Esophagus muscularis mucosa (tissue), 4 donors: Measurements from ENCODE around the gene CARD9. TPM values are rescaled to one million over a fixed set of nuclear protein-coding genes. Genes with fewer than 3 reads are reported as not detected.

Experiments
- DNase-seq: peaks from one replicate; pipeline ENCODE4 v3.0.0-alpha.2; 2017; ENCODE audit errors: extremely low spot score
- H3K27ac ChIP-seq, 4 donors: fragments of 200-600 bp; sonication (generic); replicated peaks in 1 of 4; 1 replicate in 3 of 4; 2 replicates in 1 of 4; pipeline ENCODE4 v1.5.1; 2016 to 2019; ENCODE audit warnings: mild to moderate bottlenecking in 1 of 4
- H3K27me3 ChIP-seq, 4 donors: fragments of 200-600 bp; sonication (generic); one replicate each; pipeline versions ENCODE4 v1.5.1 to v1.6.0; 2016 to 2019
- H3K36me3 ChIP-seq, 4 donors: fragments of 200-600 bp; sonication (generic); one replicate each; pipeline ENCODE4 v1.5.1; 2016 to 2019
- H3K4me1 ChIP-seq, 4 donors: fragments of 200-600 bp; sonication (generic); one replicate each; pipeline ENCODE4 v1.5.1; 2016 to 2019
- H3K4me3 ChIP-seq, 4 donors: fragments of 200-600 bp; sonication (generic); 1 replicate in 2 of 4; 2 replicates in 2 of 4; pipeline ENCODE4 v1.5.1; 2016 to 2019; ENCODE audit warnings: mild to moderate bottlenecking in 4 of 4, moderate library complexity in 1 of 4
- H3K9me3 ChIP-seq, 4 donors: fragments of 200-600 bp; sonication (generic); 1 replicate in 3 of 4; 2 replicates in 1 of 4; pipeline ENCODE4 v1.5.1; 2016 to 2019
- EP300 ChIP-seq: sonication (generic); formaldehyde crosslinking; IDR thresholded peaks from one replicate; pipeline ENCODE4 v1.6.1; 2017; ENCODE audit warnings: antibody characterized with exemption
- POLR2A ChIP-seq: fragments of 450-650 bp; IDR thresholded peaks from one replicate; pipeline ENCODE4 v1.6.1; 2017; ENCODE audit warnings: antibody characterized with exemption, moderate library complexity, mild to moderate bottlenecking, low read depth
- POLR2AphosphoS5 ChIP-seq, 2 donors: sonication (generic); formaldehyde crosslinking; IDR thresholded peaks; one replicate each; pipeline ENCODE4 v1.6.1; 2017; ENCODE audit warnings: antibody characterized with exemption in 2 of 2
- WGBS: methylation state at CpG from one replicate; pipeline ENCODE4 v1.1.5; 2018; 5-methylcytosine and 5-hydroxymethylcytosine counted together
- intact Hi-C: fragments of 100-400 bp; cut with DNase I; formaldehyde crosslinking; loops from one replicate; pipeline ENCODE4 v1.15.1; 2023
- total RNA-seq, 4 donors: library from RNA; depleted of rRNA; stranded (reverse); fragments of >200 nt; gene quantifications; one replicate each; pipeline versions ENCODE4 v1.1.0 to v1.2.1, GENCODE V29; 2016
- TF ChIP-seq, protein P1 (sequence below), 3 experiments: fragments of 200-600 bp in 2 of 3; fragments of 450-650 bp in 1 of 3; sonication (generic) in 2 of 3; IDR thresholded peaks; one replicate each; pipeline ENCODE4 v1.5.1; 2017 to 2019; ENCODE audit warnings: antibody characterized with exemption in 3 of 3, mild to moderate bottlenecking in 2 of 3, moderate library complexity in 1 of 3

CARD9 gene
- total RNA-seq, 4 donors from 2014 or later: 1.2 to 4.2 (median 1.9) TPM

DNA sequence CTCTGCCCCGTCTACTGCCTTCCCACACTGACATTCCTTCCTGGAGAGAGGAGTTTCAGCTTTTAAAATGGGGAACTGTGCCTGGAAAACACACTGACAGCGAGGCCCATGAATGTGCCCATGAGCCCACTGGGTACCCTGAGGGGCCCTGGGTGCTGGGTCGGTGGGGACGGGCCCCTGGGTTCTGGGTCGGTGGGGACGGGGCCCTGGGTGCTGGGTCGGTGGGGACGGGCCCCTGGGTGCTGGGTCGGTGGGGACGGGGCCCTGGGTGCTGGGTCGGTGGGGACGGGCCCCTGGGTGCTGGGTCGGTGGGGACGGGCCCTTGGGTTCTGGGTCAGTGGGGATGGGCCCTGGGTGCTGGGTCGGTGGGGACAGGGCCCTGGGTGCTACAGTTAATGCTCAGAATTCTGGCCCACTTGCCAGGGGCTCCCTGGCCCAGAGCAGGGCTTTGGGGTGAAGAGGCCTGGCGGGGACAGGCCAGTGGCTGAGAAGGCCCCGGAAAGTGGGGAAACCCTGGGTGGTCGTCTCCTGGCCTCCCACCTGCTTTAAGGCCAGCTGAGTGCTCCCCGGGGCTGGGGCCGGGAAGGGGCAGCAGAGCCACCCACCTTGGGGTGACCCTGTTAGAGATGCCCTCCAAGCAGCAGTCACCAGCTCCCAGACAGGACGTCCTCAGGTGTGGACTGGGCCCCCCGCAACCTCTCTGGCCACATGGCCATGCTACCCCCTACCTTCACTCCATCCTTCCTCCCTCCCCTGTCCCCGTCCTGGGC is 43.6 kb downstream of the CARD9 start:
- Histone ChIP-seq H3K4me3 (no peak overlapping the region), H3K27me3 (no peaks in the 10 kb centered on the region), H3K4me1 (peaks cover 32 to 50% (median 42%) of the 10 kb centered on the region in 4 donors), H3K27ac (peak overlapping the region in 1 of 4 donors; percentile 79), H3K9me3 (no peaks in the 10 kb centered on the region), H3K36me3 (peaks cover 0 to 23% (median 6%) of the 10 kb centered on the region in 4 donors)
- DNase-seq: no peak
- WGBS: 90% methylated on average over 16 of the region's 23 CpGs
- no peak for TF ChIP-seq POLR2AphosphoS5 (IDR thresholded peaks at IDR 0.05)
- no peak for TF ChIP-seq EP300
- TF ChIP-seq, protein P1, sequence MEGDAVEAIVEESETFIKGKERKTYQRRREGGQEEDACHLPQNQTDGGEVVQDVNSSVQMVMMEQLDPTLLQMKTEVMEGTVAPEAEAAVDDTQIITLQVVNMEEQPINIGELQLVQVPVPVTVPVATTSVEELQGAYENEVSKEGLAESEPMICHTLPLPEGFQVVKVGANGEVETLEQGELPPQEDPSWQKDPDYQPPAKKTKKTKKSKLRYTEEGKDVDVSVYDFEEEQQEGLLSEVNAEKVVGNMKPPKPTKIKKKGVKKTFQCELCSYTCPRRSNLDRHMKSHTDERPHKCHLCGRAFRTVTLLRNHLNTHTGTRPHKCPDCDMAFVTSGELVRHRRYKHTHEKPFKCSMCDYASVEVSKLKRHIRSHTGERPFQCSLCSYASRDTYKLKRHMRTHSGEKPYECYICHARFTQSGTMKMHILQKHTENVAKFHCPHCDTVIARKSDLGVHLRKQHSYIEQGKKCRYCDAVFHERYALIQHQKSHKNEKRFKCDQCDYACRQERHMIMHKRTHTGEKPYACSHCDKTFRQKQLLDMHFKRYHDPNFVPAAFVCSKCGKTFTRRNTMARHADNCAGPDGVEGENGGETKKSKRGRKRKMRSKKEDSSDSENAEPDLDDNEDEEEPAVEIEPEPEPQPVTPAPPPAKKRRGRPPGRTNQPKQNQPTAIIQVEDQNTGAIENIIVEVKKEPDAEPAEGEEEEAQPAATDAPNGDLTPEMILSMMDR (IDR thresholded peaks at IDR 0.05): no peak
- no peak for TF ChIP-seq POLR2A
- intact Hi-C loops: no loop called here

DNA sequence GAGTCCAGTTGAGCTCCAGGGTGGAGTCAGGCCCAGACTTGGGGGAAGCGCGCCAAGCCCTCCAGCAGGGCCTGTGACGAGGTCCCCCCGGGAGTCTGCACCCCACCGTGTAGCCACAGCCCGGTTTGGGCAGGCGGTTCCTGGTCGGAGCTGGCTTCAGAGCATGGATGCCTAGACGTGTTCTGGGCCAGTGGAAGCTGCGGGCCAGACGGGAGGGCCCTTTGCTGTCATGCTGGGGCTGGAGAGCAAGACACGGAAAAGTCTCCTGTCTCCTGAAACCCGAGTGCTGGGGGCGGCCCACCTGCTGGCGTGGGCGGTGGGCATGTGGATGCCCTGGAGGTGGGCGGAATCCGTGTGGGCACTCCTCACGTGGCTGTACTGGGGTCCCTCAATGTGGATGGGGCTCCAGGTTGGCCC is 44.2 kb downstream of the CARD9 start:
- TF ChIP-seq POLR2A (no peak), POLR2AphosphoS5 (IDR thresholded peaks at IDR 0.05) (no peak), EP300 (no peak)
- TF ChIP-seq, protein P1 (IDR thresholded peaks at IDR 0.05): no peak
- peak overlapping the region in 1 of 4 donors; percentile 79 for H3K27ac ChIP-seq
- H3K36me3 ChIP-seq: peaks cover 0 to 17% (median 3%) of the 10 kb centered on the region in 4 donors
- no peaks in the 10 kb centered on the region for H3K9me3 ChIP-seq
- intact Hi-C loops: no loop called here
- H3K27me3 ChIP-seq: no peaks in the 10 kb centered on the region
- WGBS: 62% methylated on average over 12 of the region's 19 CpGs
- peaks cover 32 to 50% (median 45%) of the 10 kb centered on the region in 4 donors for H3K4me1 ChIP-seq
- no peak for DNase-seq
- peak overlapping the region; percentile 78 to 90 (median 81) for H3K4me3 ChIP-seq

DNA sequence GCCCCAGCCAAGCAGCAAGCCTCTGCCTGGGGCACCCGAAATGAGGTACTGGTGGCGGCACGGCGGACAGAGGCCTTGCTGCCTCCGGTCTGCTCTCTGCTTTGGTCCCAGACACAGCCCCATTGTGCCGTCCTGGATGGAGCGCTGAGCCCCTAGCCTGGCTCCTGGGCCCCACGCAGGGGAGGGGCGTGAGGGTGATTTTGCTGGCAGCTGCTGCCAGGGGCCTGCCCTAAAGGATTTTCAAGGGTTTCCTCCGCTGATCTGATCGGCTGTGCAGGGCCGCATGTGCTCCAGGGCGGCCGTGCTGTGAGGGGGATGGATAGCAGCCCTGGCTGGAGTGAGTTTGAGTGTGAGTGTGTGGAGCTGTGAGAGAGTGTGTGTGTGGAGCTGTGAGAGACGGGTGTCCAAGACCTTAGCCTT is 44.8 kb downstream of the CARD9 start:
- no peaks in the 10 kb centered on the region for H3K27me3 ChIP-seq
- DNase-seq: no peak
- no peaks in the 10 kb centered on the region for H3K9me3 ChIP-seq
- H3K27ac ChIP-seq: peak overlapping the region; percentile 76 to 79 (median 76)
- H3K36me3 ChIP-seq: peaks cover 0 to 13% (median 0%) of the 10 kb centered on the region in 4 donors
- peaks cover 32 to 50% (median 45%) of the 10 kb centered on the region in 4 donors for H3K4me1 ChIP-seq
- WGBS: 14% methylated on average over 6 of the region's 15 CpGs
- peak overlapping the region; percentile 78 to 90 (median 81) for H3K4me3 ChIP-seq
- no peak for TF ChIP-seq POLR2AphosphoS5 (IDR thresholded peaks at IDR 0.05)
- TF ChIP-seq EP300: no peak
- intact Hi-C loops: no loop called here

DNA sequence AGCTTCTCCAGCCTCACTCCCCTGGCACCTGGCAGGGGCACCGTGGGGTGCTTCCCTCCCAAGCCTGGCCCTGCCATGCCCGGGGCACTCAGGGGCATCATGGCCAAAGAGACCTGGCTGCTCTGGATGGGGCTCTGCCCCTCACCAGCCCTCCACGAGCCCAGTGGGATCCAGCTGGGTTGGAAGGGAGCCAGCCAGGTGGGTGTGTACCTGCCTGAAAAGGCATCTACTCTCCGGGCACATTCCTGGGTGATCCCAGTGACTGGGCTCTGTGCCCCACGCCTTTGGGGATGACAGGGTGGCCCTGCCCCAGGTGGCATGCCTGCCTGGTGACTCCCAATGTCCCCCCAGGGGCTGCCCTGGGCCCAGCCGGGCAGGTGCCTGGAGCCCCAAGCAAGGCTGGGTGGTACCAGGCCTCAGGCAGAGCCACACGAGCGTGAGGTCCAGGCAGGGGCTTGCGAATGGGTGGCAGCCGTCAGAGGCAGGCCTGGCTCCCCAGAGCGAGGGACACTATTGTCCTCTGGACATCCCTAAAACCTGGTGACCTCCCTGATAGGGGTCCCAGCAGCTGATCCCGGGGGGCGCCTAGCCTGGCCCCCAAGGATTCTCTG is 45.4 kb downstream of the CARD9 start:
- H3K9me3 ChIP-seq: no peaks in the 10 kb centered on the region
- H3K4me3 ChIP-seq: peak overlapping the region; percentile 78 to 90 (median 81)
- H3K27ac ChIP-seq: peak overlapping the region; percentile 76 to 79 (median 76)
- peaks cover 32 to 50% (median 45%) of the 10 kb centered on the region in 4 donors for H3K4me1 ChIP-seq
- WGBS: no CpG with 5 or more reads among the region's 13 CpGs
- TF ChIP-seq, protein P1 (IDR thresholded peaks at IDR 0.05): no peak
- TF ChIP-seq EP300 (no peak), POLR2A (no peak), POLR2AphosphoS5 (IDR thresholded peaks at IDR 0.05) (no peak)
- no peak for DNase-seq
- H3K36me3 ChIP-seq: peaks cover 0 to 13% (median 0%) of the 10 kb centered on the region in 4 donors
- intact Hi-C loops: no loop called here
- H3K27me3 ChIP-seq: no peaks in the 10 kb centered on the region
